NCI-H1694 treated with DMSO at 0.1 percent for 48 hours (cell line): ENCODE measurements around the gene SLC34A1.

Source experiments
- DNase-seq: peaks from one replicate; lab custom pipeline; 2025; lab: John Stamatoyannopoulos, UW

The SLC34A1 gene

DNA sequence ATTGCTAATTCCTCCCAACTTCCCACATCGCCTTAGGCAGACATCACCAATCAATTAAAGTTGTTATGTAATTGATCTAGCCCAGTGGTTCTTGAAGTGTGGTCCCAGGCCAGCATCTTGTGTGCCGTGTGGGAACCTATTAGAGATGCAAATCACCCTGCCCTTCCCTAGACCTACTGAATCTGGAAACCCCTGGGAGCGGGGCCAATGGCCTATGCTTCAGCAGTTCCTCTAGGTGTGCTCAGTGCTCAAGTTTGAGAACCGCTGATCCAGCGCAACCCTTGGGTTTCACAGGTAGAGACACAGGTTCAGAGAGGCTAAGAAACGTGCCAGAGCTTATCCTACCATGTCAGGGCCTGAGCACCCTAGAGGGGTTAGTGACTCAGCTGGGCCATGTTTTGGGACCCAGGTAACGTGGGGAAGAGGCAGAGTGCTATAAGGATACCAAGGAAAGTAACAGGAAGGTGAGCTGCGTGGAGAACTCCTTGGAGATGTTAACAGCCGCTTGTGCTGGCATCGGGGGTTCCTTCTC lies 4.4 kb downstream of the SLC34A1 start:
- DNase-seq: no peak

DNA sequence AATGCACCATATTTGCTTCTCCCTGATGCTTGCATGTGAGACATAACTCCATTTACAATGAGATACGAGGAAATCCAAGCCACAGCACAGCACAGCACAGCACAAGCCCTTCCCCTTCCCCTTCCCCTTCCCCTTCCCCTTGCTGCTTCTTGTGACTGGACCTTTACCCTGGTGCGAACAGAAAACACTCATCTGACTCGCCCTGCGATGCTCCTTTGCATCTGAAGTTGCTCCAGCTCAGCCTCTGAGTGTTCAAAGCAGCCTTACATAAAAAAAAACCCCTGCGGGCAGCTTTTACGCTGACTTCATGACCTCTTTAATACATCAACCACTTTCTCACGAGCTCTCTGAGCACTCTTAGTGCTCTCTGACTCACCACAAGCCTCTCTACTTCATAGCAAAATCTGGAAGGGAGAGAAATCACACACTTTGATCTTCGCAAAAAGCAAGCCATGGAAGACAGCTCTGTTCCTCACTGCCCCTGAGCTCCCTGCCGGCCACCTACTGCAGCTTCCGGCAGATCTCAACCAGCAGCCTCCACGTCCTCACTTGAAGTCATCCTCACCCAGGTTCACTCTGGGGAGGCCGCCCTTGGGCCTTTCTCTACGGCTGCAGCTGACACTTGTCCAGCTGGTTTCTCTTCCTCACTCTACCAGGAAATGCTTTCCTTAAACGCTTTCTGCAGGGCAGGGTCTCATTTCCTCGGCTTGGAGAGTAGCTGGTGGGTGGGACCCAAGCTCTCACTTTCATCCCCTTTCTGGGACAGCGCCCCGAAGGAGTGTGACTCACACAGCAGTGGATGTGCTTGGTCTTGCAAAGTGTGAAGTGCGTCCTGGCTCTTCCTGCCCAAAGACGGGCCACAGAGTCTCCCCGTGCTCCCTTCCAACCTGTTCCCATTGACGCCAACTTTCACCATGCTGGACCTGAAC lies 5.3 kb downstream of the SLC34A1 start:
- DNase-seq: no peak

DNA sequence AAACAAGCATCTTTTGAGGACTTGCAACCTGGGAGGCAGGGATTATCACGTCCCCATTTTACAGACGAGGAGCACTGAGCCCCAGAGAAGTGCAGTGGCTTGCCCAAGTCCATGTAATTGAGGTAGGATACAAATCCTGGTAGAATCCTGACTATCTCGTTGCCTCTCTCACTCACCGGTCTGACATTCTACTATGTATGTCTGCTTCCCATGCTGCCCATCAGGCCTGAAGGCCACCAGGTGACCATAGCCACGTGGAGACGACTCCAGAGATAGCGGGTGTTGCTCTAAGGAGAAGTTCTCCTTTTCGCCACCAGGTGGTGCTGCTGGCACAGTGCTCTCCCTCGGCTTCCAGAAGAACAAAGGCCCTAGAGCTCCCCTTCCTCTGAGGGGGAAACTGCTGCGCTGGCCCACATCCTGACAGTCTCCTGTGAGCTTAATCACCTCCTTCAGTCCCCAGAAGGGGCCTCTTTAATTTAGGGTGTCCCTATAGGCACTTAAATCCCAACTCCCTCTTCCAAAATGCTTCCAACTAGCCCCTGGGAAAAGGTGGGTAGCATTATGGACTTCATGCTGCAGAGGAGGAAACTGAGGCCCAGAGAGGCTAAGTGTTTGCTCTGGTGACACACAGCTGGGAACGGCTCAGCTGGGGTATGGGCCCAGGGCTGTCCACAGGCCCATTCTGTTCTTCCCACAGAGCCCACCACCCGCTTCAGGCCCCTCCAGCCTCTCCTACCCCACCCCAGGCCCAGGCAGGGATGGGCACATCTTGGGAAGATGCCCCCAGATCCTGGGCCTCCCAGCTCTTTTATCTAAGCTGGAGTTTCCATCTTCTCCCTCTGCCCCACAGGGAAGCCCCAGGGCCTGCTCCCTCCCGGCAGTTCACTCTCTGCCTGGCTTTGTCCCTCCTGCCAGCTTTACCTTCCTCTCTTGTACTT lies 6.4 kb downstream of the SLC34A1 start:
- DNase-seq: peak; percentile 76

DNA sequence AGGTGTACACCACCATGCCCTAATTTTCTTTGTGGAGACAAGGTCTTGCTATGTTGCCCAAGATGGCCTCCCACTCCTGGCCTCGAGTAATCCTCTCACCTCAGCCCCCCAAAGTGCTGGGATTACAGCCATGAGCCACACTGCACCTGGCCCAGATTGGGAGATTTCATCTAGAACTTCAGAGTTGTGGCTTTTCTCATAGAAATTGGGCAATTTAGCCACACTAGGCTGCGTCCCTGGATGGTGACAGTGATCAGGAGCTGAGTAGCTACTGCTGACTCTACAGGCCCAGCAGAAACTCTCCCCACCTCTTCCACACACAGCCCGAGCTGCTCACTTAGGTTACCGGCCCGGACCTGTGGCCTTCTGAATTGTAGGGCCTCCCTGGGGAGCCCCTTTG lies 8.5 kb downstream of the SLC34A1 start:
- DNase-seq: no peak

DNA sequence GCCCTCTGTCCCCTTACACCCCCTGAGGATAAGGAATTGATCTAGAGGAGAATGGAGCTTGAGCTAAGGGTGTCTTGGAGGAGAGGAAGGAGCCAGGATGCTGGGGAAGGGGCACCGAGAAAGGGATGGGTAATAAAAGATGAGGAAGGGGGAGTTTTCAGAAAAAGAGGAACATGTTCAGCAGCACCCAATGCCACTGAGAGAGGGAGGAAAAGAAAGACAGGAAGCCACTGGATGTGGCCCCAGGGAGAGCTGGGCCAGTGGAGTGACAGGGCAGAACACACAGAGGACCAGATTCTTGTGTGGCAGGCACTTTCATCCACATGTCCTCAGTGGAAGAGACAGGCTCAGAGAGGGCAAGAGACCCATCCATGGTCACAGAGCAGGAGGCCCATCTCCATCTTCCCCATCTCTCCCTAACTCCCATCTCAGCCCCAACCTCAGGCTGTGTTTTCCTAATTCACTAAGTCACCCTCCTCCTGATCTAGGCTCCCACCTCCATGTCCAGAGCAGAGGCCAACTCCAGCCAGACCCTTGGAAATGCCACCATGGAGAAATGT lies 9.1 kb downstream of the SLC34A1 start:
- no peak for DNase-seq

DNA sequence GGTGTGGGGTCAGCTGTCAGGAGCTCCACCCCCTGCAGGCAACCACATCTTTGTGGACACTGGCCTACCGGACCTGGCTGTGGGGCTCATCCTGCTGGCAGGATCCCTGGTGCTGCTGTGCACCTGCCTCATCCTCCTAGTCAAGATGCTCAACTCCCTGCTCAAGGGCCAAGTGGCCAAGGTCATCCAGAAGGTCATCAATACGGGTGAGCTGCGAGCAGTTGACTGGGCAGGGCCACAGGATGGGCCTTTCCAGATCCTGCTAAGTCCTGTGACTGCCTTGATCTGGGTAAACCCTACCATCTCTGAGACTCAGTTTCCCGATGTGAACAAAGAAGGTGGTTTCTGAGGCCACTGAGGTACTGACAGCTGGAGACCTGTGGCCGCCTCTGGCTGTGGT lies 9.8 kb downstream of the SLC34A1 start:
- DNase-seq: no peak

DNA sequence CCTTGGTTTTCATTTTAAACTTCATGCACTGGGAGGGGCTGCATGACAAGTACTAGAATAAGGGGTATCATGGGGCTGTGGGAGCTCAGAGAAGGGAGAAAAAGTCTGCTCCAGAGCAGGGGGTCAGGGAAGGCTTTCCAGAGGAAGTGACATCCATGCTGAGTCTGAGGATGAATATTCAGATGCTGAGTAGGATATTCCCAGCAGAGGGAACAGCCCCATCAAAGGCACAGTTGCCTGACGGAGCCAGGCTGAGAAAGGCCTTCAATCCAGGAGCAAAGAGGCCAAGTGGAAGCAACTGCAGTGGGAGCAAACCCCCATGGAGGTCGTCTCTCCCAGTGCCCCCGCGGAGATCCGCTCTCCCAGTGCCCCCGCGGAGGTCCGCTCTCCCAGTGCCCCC lies 11.8 kb downstream of the SLC34A1 start:
- DNase-seq: no peak

DNA sequence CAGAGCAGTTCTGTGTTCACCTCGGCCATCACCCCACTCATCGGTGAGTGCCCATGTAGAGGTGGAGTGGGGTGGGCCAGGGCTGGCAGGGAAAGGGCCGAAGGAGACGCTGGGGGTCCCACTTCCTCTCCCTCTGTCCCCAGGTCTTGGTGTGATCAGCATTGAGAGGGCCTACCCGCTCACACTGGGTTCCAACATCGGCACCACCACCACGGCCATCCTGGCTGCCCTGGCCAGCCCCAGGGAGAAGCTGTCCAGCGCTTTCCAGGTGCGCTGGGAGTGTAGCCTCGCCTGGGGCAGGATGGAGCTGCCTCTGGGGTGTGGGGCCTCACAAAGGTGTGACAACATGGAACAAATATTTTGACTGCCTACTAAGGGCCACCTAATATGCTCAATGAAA lies 12.6 kb downstream of the SLC34A1 start:
- DNase-seq: no peak

DNA sequence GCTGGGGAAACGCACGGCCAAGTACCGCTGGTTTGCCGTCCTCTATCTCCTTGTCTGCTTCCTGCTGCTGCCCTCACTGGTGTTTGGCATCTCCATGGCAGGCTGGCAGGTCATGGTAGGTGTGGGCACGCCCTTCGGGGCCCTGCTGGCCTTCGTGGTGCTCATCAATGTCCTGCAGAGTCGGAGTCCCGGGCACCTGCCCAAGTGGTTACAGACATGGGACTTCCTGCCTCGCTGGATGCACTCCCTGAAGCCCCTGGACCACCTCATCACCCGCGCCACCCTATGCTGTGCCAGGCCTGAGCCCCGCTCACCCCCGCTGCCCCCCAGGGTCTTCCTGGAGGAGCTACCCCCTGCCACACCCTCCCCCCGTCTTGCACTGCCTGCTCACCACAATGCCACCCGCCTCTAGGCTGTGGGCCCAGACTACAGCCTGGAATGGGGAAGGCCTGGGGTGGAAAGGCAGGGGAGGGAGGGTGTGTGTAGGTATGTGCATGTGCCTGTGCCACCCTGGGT lies 13.7 kb downstream of the SLC34A1 start:
- no peak for DNase-seq

DNA sequence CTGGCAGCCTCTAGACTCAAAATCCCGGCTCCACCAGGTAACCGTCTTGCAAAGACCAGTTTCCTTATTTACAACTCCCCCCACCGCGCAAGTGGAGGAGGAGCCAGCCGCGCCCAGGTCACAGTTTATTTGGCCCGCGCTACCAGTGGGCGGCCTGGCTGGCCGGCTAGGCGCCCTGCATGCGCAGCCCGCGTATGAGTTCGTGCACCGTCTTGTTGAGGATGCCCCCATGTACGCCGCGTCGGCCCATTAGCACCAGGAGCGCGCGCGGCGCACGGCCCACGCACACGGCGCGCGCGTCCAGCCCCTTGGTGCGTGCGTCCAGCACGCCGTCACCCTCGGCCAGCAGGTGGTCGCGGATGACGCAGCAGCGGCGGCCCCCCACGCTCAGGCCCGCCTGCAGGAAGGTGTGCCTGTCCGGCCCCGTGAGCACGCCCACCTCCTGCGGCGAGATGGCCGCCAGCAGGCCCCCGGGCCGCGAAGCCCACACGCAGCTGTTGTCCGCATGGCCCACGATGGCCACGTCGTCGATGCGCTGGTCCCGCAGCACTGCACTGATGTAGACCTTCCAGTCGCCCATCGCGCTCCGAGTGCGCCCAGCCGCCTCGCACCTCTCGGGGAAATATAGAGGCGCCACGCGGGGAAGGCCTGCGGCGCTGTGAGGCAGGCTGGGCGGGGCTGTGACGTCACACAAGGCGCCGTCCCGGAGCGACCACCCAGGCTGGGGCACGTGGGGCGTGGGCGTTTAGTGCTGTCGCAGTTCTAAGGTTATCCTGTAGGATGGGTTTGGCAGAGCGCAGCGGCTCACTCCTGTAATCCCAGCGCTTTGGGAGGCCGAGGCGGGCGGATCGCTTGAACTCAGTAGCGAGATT lies 16.0 kb downstream of the SLC34A1 start, which contains the start of gene PFN3:
Gene PFN3 (minus strand): TSS at position 665 of the 872 bp plus-strand sequence. CDS start 85 bp downstream, at position 580.
- no peak for DNase-seq

DNA sequence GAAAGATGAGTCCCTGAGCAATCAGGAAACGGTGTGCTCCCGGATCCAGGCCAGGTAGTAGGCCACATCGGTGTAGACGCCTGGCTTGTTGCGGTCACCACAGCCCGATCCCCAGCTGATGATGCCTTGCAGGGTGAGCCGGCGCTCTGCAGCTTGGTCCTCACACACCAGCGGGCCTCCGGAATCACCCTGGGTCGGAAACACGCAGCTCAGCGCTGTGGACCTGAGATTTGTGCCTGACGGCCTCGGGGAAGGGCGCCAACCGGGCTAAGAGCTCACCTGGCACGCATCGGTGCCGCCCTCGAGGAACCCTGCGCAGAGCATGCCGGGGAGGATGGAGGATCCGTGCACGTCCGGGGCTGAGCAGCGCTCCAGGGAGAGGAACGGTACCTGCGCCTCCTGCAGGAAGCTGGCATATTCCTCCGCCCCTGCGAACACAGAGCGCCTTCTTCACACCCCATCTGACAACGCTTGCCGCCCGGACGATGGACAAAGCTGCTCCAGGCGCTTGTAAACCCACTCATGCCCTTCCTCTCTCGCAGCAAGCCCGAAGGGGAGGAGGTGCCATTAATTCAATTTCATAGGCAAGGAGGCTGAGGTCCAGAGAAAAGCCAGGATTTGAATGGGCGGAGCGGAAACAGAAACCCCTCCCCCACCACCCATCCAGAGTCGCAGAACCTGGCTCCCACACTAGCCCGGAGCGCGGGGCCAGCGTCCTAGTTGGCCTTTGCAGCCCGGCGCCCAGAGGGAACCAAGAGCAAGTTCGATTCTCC lies 18.2 kb downstream of the SLC34A1 start:
- peak; percentile 28 for DNase-seq

DNA sequence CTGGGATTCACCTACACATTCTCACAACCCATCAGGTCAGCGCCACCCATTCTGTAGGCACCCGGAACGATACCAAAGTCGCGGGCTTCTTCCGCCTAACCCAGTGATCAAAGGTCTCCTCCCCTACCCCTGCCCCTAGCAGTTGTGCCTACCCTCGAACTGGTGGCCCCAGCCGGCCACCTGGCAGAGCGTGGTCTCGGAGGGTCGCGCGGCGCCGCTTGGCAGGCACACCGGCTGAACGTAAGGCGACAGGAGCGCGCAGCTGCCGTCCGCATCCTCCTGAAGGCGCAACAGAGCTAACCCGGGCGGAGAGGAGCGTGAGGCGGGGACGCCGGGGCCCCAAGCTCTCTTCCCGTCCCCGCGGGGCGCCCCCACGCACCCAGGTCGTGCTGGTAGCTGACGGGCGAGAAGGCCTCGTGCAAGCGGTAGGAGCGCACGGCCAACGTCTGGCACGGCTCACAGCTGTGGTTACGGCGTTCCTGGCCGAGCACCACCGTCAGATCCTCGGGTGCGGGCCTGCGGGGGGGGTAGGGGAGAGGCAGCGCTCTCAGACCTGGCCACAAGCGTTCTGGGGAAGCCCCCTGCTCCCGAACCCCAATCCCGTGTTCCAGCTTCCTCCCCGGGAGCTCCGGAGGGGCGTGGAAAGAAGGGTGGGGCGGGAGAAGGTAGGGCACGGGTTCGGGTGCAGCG lies 19.0 kb downstream of the SLC34A1 start:
- DNase-seq: no peak

DNA sequence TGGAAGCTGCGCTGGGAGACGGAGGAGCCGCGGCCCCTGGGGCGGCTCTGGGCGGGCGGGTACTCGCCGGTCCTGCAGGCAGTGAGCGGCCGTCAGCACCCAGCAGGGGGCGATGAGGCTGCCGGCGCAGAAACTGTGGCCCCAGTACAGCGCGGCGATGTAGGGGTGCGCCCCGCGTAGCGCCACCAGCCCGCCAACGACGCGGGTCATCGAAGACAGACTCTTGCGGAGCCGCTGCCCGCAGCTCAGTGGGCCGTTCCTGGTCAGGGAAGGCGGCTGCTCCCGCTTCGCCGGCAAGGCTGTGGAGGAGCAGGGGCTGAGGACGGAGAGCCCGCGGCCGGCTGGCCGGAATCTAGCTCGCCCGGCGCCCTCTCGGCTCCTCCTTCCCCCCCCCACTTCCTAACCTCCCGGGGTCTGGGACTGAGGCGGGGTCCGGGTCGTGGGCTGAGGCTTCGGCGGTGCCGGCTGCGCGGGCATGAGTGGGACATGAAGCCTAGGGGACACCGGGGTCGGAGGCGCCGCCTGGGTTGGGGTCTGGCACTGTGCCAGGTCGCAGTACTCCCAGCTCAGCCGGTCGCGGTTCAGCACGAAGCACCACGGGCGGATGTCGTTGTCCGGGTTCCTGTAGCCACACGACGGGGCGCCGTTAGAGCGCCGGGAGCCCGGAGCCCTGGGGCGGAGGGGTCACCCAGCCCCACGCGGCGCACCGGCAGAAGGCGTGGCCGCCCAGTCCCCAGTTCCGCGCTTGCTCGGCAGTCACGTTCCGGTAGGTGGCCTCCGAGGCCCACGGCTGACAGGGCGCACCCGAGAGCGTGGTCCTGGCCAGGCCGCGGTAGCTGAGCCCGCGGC lies 19.8 kb downstream of the SLC34A1 start:
- DNase-seq: peak; percentile 32

DNA sequence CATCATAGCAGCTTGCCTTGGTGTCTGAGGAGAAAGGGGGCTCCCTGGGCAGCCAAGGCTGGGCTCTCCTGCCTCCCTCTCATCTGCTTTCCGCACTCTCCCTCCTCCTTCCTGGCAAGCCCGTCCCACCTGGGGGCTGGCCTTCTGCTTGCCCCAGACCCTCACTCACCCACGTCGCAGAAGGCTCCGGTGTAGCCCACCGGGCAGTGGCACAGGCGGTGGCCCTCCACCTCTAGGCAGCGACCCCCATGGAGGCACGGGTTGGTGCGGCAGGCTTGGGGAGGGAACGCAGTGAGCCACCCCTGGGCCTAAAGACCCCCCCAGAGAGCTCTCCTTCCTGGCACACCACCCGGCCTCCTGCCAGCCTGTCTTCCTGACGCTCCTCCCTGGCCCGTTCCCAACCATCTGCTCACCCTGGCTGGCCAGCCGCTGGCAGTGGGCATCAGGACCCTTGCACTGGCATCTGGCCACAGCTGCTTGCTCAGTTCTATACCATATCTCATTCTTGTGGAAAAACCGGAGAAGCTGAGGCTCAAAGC lies 20.5 kb downstream of the SLC34A1 start:
- peak; percentile 16 for DNase-seq

DNA sequence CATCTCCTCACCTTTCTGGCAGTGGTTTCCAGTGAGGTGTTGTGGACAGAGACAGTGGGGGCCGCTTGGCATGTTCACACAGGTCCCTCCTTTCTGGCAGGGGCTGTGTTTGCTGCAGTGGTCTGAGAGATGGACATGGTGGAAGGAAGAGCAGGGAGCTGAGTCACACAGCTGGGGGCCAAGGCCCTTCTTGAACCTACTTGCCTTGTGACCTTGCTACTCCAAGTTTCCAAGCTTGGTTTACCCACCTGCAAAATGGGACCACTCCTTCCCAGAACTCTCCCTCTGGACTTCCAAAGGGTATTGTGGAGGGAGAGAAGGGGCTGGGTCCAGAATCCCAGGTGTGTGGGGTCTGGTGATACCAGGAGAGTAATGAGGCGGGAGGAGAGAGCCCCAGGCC lies 21.1 kb downstream of the SLC34A1 start:
- no peak for DNase-seq

DNA sequence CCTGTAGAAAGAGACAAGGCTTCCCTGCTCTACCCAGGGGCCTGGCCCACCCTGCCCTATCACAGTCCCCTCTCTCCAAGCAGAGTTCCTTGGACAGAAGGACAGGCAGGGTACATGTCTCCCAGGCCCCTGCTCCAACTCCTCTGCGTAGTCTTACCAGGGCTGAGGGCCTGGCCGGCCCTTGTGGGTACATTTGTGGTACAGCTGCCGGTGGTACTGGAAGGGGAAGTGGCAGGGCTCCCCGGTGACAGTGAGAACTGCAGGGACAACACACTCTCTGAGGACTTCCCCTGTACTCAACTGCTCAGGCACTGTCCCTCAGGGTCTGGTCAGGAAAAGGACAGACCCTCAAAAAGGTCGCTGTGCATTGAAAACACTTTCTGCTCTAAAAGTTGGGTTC lies 21.6 kb downstream of the SLC34A1 start:
- DNase-seq: no peak

DNA sequence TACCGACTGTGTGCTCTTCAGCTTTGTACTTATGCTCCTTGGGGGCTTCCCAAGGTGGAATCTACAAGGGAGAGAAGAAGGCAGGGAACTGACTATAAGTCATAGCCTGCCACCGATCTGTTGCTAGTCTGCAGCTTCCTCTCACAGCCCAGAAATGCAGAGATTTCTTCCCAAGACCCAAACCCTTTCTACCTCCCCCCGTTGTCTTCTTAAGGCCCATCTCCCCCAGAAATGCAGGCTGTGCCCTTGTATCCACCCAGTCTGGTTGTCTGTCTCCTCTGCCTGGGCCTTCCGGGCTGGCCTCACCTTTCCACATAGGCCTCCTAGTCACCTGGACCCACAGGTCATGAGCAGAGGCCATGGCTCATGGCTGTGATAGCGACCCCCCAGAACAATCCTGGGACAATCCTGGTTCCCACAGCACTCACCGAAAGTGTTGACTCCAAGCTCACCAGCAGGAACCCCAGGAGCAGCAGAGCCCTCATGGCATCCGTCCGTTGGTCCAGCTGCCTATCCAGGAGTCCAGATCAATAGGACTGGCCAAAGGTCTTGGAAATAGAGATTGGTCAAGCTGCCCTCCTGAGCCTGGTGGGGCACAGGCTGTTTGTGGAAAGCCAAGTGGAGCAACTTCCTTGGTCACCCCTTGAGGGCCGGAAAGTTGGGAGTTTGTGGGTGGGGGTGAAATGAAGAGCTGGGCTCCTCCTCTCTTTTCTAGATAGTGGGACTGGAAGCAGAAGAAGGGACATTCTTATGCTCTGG lies 25.0 kb downstream of the SLC34A1 start, which contains the start of gene F12:
Gene F12 (minus strand): TSS at position 522 of the 759 bp plus-strand sequence. CDS start 37 bp downstream, at position 485.
- no peak for DNase-seq
